GM12891 (cell line): ENCODE measurements around the gene SNX4.

ENCODE experiments used
- POLR2A ChIP-seq: IDR thresholded peaks from 2 replicates; pipeline ENCODE4 v1.6.1; 2011; ENCODE audit warnings: low read depth, low read length, control low read depth
- POLR2AphosphoS5 ChIP-seq: IDR thresholded peaks from 2 replicates; pipeline ENCODE4 v1.6.1; 2011; ENCODE audit warnings: low read depth, low read length, control low read depth
- SPI1 ChIP-seq: IDR thresholded peaks from 2 replicates; pipeline ENCODE4 v1.6.1; 2011; ENCODE audit warnings: low read depth, low read length, control low read depth
- TAF1 ChIP-seq: IDR thresholded peaks from 2 replicates; pipeline ENCODE4 v1.6.1; 2011; ENCODE audit warnings: low read depth, low read length, control low read depth

DNA sequence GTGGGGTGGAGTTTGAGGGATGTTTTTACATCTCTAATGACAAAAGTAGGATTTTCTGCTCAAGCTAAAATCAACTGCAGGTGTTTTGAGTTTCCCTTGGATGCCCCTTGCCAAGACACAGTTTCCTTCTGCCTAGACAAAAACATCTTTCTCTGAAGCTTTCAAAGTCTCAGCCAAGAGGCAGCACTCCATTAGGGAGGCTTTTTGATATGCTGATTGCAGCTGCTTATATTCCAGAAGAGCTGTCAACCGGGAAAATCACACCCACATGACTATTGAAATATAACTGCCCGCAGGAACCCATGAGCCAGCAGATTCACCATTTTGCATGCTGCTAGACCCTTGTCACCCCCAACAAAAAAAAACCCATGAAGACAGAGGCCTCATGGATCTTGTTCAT is 117.4 kb downstream of the SNX4 start:
- TF ChIP-seq POLR2AphosphoS5 = no peak
- no peak for TF ChIP-seq POLR2A
- no peak for TF ChIP-seq TAF1
- no peak for TF ChIP-seq SPI1
